SK-N-MC (cell line): ENCODE results near the gene FAM174C.

Experiments used
- EZH2 ChIP-seq: fragments of 200-600 bp; sonication (generic); IDR thresholded peaks from one replicate; pipeline ENCODE4 v1.6.1; 2017; ENCODE audit warnings: antibody characterized with exemption
- POLR2AphosphoS5 ChIP-seq: IDR thresholded peaks from 2 replicates; pipeline ENCODE4 v1.6.1; 2012; ENCODE audit warnings: mild to moderate bottlenecking, low read depth, low read length, borderline replicate concordance

DNA sequence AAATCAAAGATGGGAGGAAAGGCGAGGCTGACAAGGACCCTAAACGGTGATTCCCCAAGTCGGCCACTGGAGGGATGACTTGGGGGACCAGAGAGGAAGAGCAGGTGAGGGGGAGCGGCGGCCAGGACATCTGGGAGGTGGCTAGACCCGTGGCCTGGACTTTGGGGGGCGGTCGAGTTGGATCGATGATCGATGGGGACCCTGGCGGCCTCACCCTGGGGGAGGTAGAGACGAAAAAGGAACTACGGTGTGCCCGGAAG lies 13.9 kb upstream of the FAM174C start:
- TF ChIP-seq EZH2 (no peak), POLR2AphosphoS5 (no peak)
